Ishikawa (cell line): Measurements from ENCODE around the gene POLDIP2.

Source experiments
- CEBPB ChIP-seq: IDR thresholded peaks from 2 replicates; pipeline ENCODE4 v1.6.1; 2012
- EGR1 ChIP-seq: IDR thresholded peaks from 2 replicates; pipeline ENCODE4 v1.6.1; 2012
- EP300 ChIP-seq: IDR thresholded peaks from 2 replicates; pipeline ENCODE4 v1.6.1; 2012; ENCODE audit warnings: borderline replicate concordance
- FOXM1 ChIP-seq: IDR thresholded peaks from 2 replicates; pipeline ENCODE4 v1.6.1; 2012; ENCODE audit warnings: low read depth, borderline replicate concordance
- TAF1 ChIP-seq: IDR thresholded peaks from 2 replicates; pipeline ENCODE4 v1.6.1; 2012; ENCODE audit warnings: low read depth, mild to moderate bottlenecking
- TCF12 ChIP-seq: IDR thresholded peaks from 2 replicates; pipeline ENCODE4 v1.6.1; 2012; ENCODE audit warnings: low read depth
- YY1 ChIP-seq: IDR thresholded peaks from 2 replicates; pipeline ENCODE4 v1.6.1; 2012; ENCODE audit warnings: low read depth
- TF ChIP-seq, protein P1 (sequence below): IDR thresholded peaks from 2 replicates; pipeline ENCODE4 v1.6.1; 2012; ENCODE audit warnings: low read depth, mild to moderate bottlenecking

DNA sequence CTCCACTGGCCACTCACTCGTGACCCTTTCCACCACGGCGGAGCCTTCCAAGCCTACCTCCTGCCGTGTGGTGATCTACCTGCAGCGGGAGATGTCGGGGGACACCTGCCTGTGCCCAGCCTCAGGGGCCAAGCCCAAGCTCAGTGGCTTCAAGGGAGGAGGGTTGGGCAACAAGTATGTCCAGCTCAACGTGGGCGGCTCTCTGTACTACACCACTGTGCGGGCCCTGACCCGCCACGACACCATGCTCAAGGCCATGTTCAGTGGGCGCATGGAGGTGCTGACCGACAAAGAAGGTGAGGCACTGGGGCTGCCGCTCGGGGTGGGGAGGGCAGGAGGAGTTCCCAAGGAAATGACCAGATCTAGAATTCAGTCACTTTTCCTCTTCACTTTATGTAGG is 17.9 kb downstream of the POLDIP2 start:
- TF ChIP-seq TAF1 (no peak), YY1 (no peak), EP300 (no peak), TCF12 (no peak), FOXM1 (no peak), CEBPB (no peak), EGR1 (no peak)
- TF ChIP-seq, protein P1, sequence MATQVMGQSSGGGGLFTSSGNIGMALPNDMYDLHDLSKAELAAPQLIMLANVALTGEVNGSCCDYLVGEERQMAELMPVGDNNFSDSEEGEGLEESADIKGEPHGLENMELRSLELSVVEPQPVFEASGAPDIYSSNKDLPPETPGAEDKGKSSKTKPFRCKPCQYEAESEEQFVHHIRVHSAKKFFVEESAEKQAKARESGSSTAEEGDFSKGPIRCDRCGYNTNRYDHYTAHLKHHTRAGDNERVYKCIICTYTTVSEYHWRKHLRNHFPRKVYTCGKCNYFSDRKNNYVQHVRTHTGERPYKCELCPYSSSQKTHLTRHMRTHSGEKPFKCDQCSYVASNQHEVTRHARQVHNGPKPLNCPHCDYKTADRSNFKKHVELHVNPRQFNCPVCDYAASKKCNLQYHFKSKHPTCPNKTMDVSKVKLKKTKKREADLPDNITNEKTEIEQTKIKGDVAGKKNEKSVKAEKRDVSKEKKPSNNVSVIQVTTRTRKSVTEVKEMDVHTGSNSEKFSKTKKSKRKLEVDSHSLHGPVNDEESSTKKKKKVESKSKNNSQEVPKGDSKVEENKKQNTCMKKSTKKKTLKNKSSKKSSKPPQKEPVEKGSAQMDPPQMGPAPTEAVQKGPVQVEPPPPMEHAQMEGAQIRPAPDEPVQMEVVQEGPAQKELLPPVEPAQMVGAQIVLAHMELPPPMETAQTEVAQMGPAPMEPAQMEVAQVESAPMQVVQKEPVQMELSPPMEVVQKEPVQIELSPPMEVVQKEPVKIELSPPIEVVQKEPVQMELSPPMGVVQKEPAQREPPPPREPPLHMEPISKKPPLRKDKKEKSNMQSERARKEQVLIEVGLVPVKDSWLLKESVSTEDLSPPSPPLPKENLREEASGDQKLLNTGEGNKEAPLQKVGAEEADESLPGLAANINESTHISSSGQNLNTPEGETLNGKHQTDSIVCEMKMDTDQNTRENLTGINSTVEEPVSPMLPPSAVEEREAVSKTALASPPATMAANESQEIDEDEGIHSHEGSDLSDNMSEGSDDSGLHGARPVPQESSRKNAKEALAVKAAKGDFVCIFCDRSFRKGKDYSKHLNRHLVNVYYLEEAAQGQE: no peak
